ENCODE results near the gene TRIM40.
"Not testable (repeated sequence)": the region's sequence is repeated elsewhere in the genome, so short reads cannot be mapped to it uniquely, and the experiment has no call there.

TRIM40 gene

DNA sequence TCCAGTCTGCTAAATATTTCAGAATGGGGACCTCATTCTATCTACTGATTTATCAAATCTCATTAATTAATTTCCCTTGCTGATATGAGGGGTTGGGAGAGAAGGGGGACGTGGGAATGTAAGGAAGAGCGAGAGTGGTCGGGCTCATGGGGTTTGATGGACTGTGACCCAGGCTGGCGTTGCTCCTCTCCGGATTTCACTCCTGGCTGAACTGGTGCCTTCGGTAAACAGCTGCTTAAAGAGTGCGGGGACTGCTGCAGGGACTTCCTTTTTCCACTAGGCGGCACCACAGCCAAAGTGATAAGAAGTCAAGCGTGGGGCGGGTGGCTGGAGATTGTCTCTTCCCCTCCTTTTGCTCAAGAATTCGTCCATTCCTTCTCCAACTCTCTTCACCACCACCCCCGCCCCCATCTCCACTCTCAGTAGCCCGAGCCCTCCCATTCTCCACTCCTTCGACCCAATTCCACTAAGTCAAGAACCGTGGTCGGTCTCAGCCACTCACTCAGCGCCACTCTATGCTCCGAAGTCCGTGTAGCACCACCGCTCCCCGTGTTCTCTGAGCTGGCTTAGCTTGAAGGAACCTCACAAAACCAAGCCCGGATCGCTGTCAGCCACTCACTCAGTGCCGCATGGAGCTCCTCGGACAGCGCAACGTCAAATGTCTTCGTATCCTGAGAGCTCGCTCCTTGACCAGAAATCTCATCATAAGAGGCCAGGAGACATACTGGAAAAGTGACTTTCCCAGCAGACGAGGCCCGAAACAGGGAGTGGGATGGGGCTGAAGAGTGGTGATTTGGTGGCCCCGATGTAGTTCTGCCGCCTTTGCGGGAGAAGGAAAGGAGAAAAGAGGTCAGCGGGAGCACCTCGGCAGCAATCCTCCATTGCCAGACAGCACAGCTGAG is 32.7 kb upstream of the TRIM40 start:
- TF ChIP-seq POLR2A (IDR thresholded peaks at IDR 0.05; ENCODE audit: low read length) (no peak), GATA1 (IDR thresholded peaks at IDR 0.05; ENCODE audit: low read depth, low read length) (no peak)
- DNase-seq = peak; percentile 89 to 93

DNA sequence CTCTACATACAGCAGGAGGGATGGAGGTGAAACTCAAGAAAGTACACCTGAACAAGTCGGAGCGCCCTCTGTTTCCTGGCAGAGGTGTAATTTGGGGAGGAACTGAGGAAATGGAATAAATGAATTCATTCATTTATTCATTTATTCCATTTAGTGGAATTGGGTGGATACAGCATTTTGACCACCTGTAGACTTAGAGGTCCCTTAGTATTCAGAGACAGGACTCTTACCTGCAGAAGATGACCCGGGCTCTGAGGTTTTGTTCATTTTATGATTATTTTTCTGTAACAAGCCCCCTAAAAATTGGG is 32.1 kb upstream of the TRIM40 start:
- TF ChIP-seq POLR2A (IDR thresholded peaks at IDR 0.05; ENCODE audit: low read length) = no peak
- TF ChIP-seq GATA1 (IDR thresholded peaks at IDR 0.05; ENCODE audit: low read depth, low read length) = no peak
- no peak for DNase-seq

DNA sequence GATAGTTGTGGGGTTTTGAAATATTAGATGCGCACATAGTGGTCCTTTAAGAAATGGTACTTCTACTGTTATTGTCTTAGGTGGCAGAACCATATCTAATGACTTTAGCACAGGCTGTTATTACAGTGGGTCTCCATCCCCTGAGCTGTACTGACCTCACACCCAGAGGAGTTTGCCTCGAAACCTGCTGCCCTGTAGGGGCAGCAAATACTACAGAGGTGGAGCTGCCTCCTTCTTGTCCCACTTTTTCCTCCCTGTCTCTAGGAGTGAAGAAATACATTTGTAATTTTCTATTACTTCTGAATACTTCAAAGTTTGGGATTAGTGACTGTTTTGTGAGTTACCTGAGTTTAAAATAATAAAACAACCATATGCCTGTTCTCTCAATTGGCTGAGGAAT is 31.3 kb upstream of the TRIM40 start:
- no peak for TF ChIP-seq POLR2A (IDR thresholded peaks at IDR 0.05; ENCODE audit: low read length)
- no peak for TF ChIP-seq GATA1 (IDR thresholded peaks at IDR 0.05; ENCODE audit: low read depth, low read length)
- DNase-seq = no peak

GRCh38 chr6:30111266-30111856 is 24.6 kb upstream of the TRIM40 start:
- TF ChIP-seq POLR2A (IDR thresholded peaks at IDR 0.05; ENCODE audit: low read length) (no peak), GATA1 (IDR thresholded peaks at IDR 0.05; ENCODE audit: low read depth, low read length) (no peak)

GRCh38 chr6:30112402-30112994 is 23.4 kb upstream of the TRIM40 start:
- DNase-seq = no peak
- TF ChIP-seq POLR2A (IDR thresholded peaks at IDR 0.05; ENCODE audit: low read length) (no peak), GATA1 (IDR thresholded peaks at IDR 0.05; ENCODE audit: low read depth, low read length) (no peak)

More at GRCh38 chr6:30111266-30111856, 24.6 kb upstream of the TRIM40 start:
- DNase-seq = no peak

GRCh38 chr6:30113003-30113759 is 22.8 kb upstream of the TRIM40 start, which contains the start of gene TRIM31:
TSS of gene TRIM31 (minus strand) at chr6:30113090. CDS start at chr6:30112805, 285 bp downstream.
- DNase-seq = no peak
- no peak for TF ChIP-seq POLR2A (IDR thresholded peaks at IDR 0.05; ENCODE audit: low read length)
- no peak for TF ChIP-seq GATA1 (IDR thresholded peaks at IDR 0.05; ENCODE audit: low read depth, low read length)

DNA sequence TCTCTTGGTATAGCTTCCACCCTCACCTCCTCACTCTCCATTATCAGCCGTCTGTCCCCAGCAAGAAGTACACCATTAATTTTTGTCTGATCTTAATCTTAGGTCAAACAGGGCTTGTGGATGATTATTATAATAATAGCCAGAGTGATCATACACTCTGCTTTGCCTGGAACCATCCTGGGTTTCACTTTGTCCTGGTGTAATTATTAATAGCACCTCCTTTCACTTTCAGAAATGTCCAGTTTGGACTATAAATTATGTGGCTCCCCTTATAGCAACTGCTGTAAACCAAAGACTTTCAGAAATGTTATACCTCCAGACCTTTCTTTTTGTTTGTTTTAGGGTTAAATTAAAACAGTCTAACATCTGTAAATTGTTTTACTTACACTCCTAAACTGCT is 22.1 kb upstream of the TRIM40 start:
- TF ChIP-seq POLR2A (IDR thresholded peaks at IDR 0.05; ENCODE audit: low read length) = no peak
- no peak for TF ChIP-seq GATA1 (IDR thresholded peaks at IDR 0.05; ENCODE audit: low read depth, low read length)
- no peak for DNase-seq

DNA sequence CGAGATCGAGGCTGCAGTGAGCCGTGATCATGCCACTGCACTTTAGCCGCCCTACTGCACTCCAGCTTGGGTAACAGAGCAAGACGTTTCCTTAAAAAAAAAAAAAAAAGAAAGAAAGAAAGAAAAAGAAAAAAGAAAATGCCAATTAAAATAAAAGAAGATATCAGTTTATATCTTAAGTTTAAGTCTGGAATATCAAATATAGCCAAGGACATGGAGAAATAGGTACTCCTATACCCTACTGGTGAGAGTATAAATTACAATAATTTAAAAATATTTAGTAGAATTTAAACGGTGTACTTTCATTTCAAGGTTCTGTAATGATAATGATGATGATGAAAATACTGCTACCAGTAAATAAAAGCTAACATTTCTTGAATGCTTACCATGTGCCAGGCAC is 19.2 kb upstream of the TRIM40 start:
- no peak for TF ChIP-seq POLR2A (IDR thresholded peaks at IDR 0.05; ENCODE audit: low read length)
- no peak for TF ChIP-seq GATA1 (IDR thresholded peaks at IDR 0.05; ENCODE audit: low read depth, low read length)
- DNase-seq = no peak

- not testable (repeated sequence) for DNase-seq
Measured at GRCh38 chr6:30118691-30119090, 17.2 kb upstream of the TRIM40 start.

DNA sequence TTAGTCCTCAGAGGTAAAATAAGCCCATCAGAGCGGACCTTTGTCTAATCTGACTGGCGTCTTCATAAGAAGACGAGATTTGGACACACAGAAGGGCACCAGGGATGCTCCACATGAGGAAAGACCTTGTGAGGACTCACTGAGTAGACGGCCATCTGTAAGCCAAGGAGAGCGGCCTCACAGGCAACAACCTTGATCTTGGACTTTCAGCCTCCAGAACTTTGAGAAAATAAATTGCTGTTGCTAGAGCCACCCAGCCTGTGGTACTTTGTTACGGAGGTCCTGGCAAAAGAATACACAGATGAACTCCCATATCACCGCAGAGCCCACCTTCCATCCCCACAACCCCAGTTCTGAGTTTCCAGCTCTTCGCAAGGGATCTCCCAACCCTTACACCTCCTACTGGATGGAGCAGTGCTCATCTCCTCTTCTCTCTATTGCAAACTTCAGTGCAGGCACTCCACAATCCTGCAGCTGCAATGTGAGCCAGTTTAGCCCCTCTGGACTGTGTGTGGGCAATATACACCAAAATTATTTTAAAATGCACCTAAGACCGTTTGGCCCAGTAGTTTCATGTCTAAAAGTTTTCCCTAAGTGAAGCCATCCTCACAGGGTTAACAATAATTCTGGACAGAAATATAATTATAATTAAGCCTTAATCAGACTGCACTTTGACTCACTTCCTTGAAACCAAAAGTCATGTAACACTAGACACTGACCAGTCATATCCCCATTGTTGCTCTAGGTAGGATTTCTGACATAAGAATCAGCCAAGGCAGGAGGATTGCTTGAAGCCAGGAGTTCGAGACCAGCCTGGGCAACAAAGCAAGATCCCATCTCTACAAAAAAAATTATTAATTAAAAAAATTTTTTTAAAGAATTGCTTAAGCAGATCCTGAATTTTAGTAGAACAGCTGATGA is 14.2 kb upstream of the TRIM40 start:
- TF ChIP-seq GATA1 (IDR thresholded peaks at IDR 0.05; ENCODE audit: low read depth, low read length) = no peak
- no peak for TF ChIP-seq POLR2A (IDR thresholded peaks at IDR 0.05; ENCODE audit: low read length)
- DNase-seq = no peak

GRCh38 chr6:30122515-30122914 is 13.4 kb upstream of the TRIM40 start:
- no peak for TF ChIP-seq POLR2A (IDR thresholded peaks at IDR 0.05; ENCODE audit: low read length)
- TF ChIP-seq GATA1 (IDR thresholded peaks at IDR 0.05; ENCODE audit: low read depth, low read length) = no peak
- no peak for DNase-seq

DNA sequence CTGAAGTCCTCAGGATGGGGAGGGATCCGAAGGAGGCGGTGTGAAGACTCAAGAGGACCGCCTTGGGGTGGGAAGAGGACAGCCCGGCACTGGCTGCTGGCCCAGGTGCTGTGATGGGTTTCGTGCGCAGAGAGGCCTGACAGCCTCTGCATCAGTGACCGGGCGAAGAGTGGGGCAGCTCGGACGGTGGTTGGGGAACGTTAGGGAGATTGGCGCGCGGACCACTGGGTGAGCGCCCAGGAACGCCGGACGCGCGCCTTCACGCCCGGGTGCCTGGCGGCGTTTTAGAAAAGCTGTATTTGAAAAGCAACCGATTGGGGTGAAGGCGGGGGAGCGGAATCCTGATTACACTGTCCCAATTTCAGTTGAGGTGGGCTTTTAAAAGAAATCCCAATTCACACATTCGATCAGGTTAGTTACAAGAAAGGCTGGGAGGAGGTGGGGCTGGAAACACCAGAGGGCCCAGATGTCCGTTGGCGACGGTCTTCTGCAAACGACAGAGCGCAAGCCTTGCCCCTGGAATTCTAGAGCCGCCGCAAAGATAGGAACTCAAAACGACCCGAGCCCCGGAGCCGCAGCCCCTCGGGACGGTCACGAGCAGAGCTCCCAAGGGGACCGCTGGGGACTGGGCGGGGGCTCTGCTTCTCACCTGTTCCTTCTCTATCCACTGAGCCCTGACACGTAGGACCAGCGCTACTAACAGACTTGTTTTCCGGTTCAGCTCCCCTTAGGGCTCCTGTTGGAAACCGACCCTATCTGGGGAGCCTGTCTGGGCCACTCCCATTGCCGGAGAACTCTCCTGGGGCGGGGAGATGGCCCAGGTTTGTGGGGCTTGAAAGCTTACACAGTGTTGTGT is 8.5 kb upstream of the TRIM40 start:
- TF ChIP-seq POLR2A (IDR thresholded peaks at IDR 0.05; ENCODE audit: low read length) (no peak), GATA1 (IDR thresholded peaks at IDR 0.05; ENCODE audit: low read depth, low read length) (no peak)
- DNase-seq = no peak

Measured in erythroblast (primary cell).